Ureter (tissue), 1 donor: ENCODE results near the gene DQX1. TPM values are rescaled to one million over a fixed set of nuclear protein-coding genes. Genes with fewer than 3 reads are reported as not detected.
"Not testable (repeated sequence)": the region's sequence is repeated elsewhere in the genome, so short reads cannot be mapped to it uniquely, and the experiment has no call there.

Source experiments
- DNase-seq: peaks from one replicate; pipeline ENCODE4 v3.0.0-alpha.2; 2020; ENCODE audit warnings: low spot score
- total RNA-seq: library from RNA; stranded (reverse); gene quantifications from one replicate; pipeline ENCODE4 v1.2.4, GENCODE V29; 2023
- donor health status: DM: yes; HTN: yes; CAD: no.

Gene DQX1
- total RNA-seq, 1 donor from 2014 or later, result 1.4 TPM

DNA sequence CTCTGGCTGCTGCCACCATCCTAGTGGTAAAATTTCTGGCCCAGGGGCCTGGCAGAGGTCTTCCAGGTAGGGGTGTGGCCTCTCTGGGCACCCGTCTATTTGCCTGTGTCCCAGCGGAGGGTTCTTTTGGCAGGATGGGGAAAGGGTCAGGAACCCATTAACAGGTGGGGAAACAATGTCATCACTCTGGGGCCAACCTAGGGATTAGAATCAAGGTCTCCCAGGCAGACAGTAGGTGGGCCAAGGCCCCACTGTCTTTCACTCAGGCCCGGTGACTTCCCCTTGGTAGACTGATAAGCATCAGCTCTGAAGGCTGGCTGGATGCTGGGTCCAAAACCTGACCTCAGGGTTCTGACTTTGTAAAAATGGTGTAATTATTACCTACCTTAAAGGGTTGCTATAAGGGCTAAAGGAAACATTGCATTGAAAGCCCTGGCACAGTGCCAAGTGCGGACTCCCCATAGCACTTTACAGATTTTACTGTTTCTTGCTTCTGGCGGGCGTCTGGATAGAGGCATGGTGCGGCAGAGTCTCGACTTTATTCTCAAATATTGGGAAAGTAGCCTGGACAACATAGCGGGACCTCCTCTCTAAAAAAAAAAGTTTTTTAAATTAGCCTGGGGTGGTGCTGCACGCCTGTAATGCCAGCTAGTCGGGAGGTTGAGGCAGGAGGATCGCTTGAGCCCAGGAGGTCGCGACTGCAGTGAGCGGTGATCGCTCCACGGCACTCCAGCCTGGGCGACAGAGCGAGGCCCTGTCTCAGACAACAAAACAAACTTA is 28.8 kb downstream of the DQX1 start:
- DNase-seq, result no peak

DNA sequence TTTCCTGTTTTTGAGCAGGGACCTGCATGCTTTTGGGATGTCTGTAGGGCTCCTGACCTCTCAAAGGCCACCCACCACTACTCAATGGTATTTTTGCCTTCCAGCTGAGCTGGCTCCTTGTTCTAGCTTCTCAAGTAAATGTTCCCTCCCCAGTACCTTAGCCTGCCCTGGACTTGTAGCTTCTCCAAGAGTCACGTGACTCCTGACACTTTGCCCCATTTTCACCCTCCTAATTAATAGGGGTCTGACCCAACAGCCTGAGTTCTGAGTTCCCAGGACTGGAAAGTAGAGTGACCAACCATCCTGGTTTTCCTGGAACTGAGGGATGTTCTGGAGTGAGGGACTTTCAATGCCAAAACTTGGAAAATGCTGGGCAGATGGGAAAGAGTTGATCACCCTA is 30.6 kb downstream of the DQX1 start:
- DNase-seq, result no peak

DNA sequence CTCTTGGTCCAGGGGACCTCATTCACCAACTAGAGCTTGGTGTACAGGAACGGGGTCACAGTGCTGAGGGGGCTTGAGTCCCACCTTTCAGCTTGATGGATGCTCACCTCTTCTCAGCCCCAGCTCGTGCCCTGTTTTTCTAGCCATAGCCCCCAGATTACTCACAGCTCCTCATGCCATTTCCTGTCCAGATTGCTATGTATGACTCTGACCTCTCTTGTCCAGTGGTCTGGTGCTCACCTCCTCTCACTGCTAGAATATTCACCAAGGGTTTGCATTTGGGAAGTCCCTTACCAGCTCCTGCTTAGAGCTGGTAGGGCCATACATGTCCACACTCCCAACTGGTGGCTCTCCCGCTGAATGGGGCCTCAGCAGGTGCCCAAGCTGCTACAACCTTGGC is 32.5 kb downstream of the DQX1 start:
- DNase-seq, result no peak

DNA sequence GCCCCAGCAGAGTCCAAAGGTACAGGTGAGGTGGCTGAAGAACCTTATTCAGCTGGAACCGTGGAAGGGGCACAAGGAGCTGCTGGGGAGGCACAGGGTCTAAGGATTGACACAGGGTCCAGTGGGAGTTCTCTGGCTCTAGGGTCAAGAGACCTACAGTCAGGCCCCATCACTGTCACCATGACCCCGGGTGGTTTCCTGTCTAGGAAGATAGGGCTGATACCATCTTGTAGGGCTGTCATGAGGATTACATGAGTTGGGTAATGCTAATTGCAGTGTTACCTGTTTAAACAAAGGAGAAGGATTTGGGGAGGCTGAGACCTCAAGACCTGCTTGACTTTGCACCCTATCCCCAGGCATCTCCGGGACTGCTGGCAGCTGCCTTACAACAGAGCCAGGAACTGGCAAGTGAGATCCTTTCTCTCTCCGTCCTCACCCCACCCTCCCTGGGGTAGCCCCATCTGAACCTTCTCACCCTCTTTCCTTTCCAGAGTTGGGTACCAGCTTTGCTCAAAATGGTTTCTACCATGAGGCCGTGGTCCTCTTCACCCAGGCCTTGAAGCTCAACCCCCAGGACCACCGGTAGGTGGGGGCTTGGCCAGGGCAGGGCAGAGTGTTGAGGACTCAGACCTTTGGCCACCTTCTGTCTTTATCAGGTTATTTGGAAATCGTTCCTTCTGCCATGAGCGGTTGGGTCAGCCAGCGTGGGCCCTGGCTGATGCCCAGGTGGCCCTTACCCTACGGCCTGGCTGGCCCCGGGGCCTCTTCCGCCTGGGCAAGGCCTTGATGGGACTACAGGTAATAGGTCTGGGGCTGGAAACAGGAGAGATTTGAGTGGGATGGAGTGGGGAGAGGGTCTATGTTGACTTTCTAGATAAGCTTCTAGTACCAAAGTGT is 34.1 kb downstream of the DQX1 start:
- DNase-seq, result no peak

DNA sequence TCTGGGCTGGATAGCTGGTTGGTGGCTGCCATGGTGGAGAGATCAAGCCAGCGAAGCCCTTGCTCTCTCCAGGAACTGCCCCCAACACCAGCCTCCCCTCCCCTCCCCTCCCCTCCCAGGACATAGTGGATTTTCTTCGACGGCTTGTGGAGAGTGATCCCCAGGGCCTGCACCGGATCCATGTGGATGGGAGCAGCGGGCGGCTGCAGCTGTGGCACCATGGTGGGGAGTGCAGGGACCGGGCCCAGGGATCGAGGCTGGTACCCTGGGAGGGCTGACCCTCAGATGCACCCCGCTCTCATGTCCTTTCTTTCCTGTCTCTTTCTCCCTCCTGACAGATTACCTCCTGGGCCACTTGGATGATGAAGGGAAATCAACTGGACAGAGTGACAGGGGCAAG is 36.1 kb downstream of the DQX1 start:
- no peak for DNase-seq

DNA sequence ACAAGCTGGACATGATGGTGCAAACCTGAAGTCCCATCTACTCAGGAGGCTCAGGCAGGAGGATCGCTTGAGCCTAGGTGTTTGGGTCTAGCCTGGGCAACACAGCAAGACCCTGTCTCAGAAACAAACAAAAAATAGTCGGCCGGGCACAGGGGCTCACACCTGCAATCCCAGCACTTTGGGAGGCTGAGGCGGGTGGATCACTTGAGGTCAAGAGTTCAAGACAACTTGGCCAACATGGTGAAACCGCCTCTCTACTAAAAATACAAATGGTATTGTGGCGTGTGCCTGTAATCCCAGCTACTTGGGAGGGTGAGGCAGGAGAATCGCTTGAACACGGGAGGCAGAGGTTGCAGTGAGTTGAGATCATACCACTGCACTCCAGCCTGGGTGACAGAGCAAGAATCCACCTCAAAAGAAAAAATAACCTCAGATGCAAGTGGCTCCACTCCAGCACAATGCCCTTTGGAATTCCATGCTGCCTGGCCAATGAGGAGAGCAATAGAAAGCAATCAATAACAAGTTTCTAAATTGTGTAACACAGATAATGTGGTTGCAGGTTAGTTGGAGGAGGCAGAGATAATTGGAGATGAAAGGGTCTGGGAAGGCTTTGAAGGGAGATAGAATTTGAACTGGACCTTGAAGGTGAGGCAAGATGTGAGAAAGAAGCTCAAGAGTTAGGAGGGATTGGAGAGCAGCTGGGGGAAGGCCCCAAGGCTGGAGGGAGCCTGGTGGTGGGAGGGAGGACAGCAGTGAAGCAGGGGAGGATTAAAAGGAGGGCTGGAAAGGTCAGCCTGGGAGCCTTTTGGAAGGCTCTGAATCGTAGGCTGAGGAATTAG is 37.2 kb downstream of the DQX1 start:
- DNase-seq, result no peak

DNA sequence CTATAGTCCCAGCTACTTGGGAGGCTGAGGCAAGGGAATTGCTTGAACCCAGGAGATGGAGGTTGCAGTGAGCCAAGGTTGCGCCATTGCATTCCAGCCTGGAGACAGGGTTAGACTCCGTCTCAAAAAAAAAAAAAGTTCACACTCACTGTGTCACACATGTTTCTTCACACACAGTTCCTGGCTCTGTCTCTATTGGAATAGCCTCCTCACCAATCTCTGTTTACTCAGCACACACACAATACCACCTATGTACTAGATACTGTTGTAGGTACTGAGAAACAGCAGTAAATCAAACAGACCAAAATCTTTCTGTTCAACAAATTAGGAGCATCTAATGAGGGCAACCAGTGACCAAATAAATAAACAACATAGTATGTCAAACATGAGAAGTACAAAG is 39.9 kb downstream of the DQX1 start:
- DNase-seq, result no peak

DNA sequence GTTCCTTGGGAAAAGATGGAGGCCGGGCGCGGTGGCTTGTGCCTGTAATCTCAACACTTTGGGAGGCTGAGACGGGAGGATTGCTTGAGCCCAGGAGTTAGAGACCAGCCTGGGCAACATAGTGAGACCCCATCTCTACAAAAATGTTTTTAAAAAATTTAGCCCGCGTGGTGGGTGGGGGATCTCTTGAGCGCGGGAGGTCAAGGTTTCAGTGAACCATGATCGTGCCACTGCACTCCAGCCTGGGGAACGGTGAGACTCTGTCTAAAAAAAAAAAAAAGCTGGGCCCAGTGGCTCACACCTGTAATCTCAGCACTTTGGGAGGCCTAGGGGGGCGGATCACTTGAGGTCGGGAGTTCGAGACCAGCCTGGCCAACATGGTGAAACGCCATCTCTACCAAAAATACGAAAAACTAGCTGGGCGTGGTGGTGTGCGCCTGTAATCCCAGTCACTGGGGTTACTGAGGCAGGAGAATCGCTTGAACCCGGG is 42.3 kb downstream of the DQX1 start:
- DNase-seq, result not testable (repeated sequence)

DNA sequence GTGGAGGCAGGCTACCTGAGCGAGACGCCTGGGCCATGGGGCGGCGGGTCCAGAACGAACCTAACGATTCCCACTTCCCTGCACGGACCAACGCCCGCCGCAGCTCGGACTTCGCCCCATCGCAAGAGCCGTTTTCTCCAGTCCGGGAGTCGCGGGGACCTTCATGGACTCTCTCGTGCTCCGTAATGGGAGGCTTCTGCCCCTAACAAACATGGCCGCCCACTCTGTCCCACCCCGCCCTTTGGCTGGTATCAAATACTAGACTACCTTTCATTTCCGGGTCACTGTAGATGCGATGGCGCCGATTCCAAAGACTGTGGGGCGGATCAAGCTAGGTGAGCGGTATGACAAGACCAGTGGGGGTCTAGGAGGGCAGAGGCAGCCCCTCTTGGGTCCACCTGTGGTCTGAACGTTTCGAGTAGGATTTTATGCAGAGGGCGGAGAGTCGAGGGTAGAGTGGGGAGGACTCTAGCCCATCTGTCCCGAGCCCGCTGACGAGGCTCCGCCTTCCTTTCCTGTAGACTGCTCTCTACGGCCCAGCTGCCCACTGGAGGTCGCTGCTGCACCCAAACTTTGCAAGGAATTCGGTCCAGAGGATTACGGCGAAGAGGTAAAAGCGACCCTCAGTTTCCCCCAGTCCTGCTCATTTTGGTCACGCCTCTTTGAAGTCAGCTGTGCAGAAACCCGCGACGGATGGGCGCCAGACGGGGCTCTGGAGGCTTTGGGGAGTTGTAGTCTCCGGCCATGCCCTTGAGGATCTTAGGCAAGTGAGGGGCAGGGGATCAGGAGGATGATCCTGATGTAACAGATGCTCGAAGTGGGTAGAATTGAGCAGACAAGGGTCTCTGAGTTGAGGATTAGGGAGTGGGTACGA is 43.0 kb downstream of the DQX1 start, which contains the start of the genes CCDC142 and TTC31:
TSS of gene CCDC142 (minus strand) at position 198 of the 874 bp plus-strand sequence. CDS start at position 37, 161 bp downstream.
TSS of gene TTC31 (plus strand) at position 281 of the 874 bp plus-strand sequence. CDS start at position 296, 15 bp downstream.
- DNase-seq, result peak; percentile 98

DNA sequence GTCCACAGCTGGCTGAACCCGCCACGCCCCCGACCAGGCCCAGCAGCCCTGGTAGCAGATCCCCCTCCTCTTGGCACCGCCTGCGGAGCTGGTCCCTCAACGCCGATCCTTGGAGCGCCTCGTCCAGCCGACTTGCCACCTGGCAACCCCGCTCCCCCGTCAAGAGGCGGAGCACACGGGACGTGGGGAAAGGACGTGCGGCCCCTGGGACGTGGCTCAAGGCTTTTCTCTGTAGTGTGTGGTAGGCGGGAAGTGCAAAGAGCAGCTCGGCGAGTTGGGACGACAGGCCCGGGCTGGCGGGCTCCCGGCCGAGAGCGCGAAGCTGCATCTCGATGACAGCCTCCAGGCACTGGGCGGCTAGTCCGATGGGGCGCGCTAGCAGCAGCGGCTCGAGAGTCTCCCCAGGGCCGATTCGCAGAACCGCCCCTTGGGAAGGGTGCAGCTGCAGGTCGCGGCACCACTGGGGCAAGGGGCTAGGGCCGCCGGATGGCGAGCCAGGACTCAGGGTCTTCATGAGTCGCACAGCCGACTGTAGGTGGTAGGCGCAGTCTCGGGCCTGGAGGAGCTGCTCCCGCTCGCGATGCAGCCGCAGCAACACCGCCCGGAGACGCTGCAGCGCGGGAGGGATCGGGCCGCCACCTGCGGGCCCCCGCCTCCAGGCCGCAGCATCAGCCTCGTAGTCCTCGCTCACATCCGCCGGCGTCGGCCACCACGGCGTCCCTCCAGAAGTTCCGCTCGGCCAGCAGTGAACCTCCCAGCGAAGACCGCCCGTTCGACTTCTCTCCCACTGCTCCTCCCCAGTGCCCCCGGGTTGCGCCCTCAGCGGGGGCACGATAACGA is 43.9 kb downstream of the DQX1 start:
- DNase-seq, result no peak

DNA sequence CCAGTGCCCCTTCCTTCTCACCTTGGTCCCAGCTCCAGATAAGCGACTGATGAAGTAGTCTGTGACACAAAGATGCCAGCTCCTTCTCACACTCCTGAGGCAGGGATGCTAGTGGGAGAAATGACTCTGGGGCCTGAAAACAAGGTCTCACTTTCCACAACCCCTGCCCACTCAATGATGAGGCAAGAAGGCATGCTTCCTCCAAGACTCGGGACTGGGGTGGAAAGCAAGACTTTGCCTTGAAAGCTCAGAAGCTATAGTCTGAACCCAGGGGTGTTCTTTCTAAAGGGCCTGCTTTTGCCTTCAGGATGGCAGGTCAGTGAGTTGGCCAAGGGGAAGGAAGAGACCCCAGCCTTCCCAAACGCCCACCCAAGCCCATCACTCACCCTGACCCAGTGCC is 44.6 kb downstream of the DQX1 start:
- no peak for DNase-seq

DNA sequence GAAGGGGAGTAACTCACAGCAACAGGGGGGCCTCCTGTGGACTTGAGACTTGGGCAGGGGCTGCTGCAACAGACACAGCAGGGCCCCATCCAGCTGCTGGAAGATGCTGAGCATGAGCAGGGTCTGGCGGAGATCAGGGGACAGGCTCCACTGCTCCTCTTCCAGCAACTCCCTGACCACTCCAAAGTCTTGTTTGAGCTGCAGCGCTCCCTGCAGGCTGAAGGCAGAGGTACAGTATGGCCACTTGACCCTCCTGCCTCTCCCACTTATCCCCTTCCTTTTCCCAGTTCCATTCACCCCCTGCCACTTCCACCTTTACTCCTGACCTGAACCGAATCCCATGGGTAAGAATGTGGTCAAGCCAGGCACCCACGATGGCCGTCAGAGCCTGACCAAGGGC is 51.1 kb downstream of the DQX1 start:
- no peak for DNase-seq

DNA sequence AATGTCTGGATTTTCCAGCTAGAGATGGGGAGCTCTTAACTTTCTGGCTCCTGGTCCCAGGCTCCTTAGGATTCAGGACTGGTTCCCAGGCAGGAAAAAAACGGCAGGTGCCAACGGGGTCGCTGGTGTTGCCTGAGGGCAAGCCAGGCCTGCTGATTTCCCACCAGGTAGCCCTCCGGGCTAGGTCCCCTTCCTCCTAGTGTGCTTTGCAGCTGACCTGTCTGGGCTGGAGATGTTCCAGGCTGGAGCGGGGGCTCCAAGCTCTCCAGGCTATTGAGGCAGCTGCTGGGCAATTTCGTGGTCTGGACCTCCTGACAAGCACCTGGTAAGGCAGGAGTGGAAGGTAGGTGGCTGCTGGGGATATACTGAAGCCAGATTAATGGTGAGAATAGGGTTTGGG is 51.5 kb downstream of the DQX1 start:
- no peak for DNase-seq

DNA sequence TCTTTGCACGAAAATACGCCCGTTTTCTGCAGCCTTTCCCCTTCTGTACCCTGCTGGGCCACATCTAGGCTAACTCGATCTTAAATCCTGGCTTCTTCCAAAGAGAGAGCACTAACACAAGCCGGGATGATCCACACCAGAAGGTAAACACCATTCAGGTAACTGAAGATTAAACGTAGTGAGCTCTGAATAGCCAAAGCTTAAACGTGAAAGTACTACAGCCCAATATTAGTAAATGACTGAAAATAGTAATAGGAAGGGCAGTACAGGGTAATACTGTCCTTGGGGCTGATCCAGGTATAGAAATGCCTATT is 53.1 kb downstream of the DQX1 start:
- DNase-seq, result no peak

DNA sequence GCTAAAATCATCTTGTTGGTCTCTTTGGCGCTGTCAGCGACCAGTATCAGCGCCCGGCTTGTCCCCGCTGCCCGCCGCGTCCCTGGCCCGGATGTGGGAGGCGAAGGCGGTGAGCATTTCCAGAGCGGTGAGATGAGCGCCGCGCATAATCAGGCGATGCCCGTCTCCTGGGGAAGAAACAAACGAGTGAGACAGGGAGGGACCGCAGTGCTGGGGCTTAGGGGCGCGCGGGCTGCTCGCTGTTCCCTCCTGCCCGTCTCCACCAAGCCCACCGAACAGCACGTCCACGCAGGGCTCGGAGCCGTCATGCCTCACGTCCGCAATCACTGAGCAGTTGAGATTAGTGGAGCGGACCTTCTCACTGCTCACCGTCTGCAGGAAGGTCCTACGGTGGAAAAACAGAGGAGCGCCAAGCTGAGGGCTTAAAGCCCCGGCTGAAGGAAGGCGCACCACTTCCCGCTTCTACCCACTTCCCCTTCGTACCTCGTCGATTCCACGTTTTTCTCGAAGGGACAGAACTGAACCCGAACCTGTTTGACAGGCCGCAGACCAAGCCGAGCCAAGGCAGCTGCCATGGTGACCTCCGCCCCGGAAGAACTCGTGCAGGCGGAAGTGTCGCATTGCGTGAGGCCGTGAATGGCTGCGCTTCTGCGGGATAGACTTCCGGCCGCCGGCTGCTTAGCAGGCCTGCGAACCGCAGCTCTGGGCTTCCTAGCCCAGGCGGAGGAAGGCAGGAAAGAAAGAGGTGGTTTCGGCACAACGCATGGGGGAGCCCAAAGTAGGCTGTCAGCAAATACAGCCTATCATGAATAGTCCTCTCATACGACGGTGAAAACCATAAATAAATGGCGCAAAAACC is 53.7 kb downstream of the DQX1 start, which contains the start of gene MRPL53:
TSS of gene MRPL53 (minus strand) at position 595 of the 859 bp plus-strand sequence. CDS start at position 575, 20 bp downstream.
- DNase-seq, result peak; percentile 97

DNA sequence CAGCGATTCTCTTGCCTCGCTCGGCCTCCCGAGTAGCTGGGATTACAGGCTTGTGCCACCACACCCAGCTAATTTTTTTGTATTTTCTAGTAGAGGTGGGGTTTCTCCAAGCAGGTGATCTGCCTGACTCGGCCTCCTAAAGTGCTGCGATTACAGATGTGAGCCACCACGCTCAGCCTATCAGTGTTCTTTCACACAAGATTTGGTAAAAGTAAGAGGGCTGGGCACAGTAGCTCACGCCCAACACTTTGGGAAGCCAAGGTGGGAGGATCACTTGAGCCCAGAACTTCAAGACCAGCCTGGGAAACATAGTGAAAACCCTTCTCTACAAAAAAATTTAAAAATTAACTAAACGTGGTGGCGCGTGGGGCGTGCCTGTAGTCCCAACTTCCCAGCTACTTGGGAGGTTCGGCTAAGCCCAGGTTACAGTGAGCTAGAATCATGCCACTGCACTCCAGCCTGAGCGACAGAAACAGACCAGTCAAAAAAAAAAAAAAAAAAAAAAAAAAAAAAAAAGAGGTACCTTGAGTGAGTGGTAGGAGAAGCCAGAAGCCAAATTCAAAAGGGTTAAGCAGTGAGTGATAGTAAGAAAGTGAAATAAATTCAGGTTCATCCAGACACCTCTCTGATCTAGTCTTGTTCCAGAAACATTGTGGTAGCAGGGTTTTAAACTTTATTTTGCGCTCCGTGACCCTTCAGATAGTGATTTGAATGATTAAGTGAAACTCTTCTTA is 54.5 kb downstream of the DQX1 start:
- DNase-seq, result no peak

DNA sequence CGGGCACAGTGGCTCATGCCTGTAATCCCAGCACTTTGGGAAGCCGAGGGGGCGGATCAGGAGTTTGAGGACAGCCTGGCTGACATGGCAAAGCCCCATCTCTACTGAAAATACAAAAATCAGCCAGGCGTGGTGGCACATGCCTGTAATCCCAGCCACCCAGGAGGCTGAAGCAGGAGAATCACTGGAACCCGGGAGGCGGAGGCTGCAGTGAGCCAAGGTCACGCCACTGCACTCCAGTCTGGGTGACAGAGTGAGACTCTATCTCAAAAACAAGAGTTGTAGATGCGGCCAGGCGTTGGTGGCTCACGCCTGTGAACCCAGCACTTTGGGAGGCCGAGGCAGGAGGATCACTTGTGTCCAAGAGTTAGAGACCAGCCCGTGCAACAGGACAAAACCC is 55.3 kb downstream of the DQX1 start:
- DNase-seq, result not testable (repeated sequence)
